Osteocyte (in vitro differentiated cells): Measurements from ENCODE around the gene GZF1. TPM values are rescaled to one million over a fixed set of nuclear protein-coding genes. Genes with fewer than 3 reads are reported as not detected.
A peak's percentile ranks its signal among the peaks of the same experiment; 100 is the strongest.

Experiments used
- DNase-seq: peaks from one replicate; pipeline ENCODE4 v3.0.0; 2021; ENCODE audit warnings: mixed read lengths; ENCODE audit not compliant: unreplicated experiment; ENCODE audit errors: extremely low spot score
- H3K27ac Mint-ChIP-seq: one replicate; pipeline ENCODE4 v1.8.0; 2021; ENCODE audit warnings: mild to moderate bottlenecking, mixed read lengths; ENCODE audit not compliant: unreplicated experiment
- H3K27me3 Mint-ChIP-seq: one replicate; pipeline ENCODE4 v1.8.0; 2021; ENCODE audit warnings: mixed read lengths; ENCODE audit not compliant: unreplicated experiment
- H3K36me3 Mint-ChIP-seq: one replicate; pipeline ENCODE4 v1.8.0; 2021; ENCODE audit warnings: mixed read lengths; ENCODE audit not compliant: unreplicated experiment
- H3K4me1 Mint-ChIP-seq: one replicate; pipeline ENCODE4 v1.8.0; 2021; ENCODE audit warnings: mixed read lengths; ENCODE audit not compliant: unreplicated experiment
- H3K4me3 Mint-ChIP-seq: one replicate; pipeline ENCODE4 v1.8.0; 2021; ENCODE audit warnings: mild to moderate bottlenecking, moderate library complexity, mixed read lengths; ENCODE audit not compliant: unreplicated experiment
- H3K9me3 Mint-ChIP-seq: one replicate; pipeline ENCODE4 v1.8.0; 2021; ENCODE audit warnings: mixed read lengths; ENCODE audit not compliant: unreplicated experiment
- total RNA-seq: library from RNA; stranded (reverse); gene quantifications from 2 replicates; pipeline ENCODE4 v1.2.1, GENCODE V29; 2021
- TF ChIP-seq, protein P1 (sequence below): fragments of 200-600 bp; sonication (generic); IDR thresholded peaks from 2 replicates; pipeline ENCODE4 v1.5.0; 2021; ENCODE audit warnings: antibody characterized with exemption, mild to moderate bottlenecking, moderate library complexity

GZF1 gene
- total RNA-seq, 1 donor from 2014 or later = 16.8 TPM

DNA sequence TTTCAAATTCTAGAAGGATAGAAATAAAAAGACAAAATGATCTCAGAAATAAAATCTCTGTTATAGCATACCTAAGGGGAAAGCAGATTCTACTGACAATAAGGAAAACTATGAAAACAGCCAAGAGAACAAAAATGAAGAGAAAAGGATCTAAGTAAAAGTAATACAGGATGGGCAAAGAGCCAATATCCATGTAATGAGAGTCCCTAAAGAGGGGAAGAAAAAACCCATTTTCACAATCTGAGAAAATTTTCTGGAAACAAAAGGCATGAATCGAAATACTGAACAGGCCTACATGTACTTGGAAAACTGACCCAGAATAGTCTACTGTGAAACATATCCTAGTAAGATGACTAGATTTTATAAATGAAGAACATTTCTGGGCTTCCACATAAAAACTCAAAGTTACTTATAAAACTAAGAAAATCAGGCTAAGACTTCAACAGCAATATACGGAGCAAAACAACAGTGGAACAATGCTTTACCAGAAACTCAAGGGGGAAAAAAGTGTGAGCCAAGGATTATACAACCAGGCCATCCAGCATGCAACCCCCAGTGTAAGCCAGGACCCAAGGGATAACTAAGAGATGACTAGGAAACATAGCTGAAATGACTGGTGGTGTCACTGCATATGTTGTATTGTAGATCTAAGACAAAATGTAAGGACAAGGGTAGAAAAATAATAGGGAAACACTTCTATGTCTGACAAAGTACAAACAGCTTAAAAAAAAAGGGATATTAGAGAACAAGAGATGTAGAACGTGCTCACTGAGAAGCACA, 49.1 kb downstream of the GZF1 start:
- DNase-seq = no peak
- TF ChIP-seq, protein P1, sequence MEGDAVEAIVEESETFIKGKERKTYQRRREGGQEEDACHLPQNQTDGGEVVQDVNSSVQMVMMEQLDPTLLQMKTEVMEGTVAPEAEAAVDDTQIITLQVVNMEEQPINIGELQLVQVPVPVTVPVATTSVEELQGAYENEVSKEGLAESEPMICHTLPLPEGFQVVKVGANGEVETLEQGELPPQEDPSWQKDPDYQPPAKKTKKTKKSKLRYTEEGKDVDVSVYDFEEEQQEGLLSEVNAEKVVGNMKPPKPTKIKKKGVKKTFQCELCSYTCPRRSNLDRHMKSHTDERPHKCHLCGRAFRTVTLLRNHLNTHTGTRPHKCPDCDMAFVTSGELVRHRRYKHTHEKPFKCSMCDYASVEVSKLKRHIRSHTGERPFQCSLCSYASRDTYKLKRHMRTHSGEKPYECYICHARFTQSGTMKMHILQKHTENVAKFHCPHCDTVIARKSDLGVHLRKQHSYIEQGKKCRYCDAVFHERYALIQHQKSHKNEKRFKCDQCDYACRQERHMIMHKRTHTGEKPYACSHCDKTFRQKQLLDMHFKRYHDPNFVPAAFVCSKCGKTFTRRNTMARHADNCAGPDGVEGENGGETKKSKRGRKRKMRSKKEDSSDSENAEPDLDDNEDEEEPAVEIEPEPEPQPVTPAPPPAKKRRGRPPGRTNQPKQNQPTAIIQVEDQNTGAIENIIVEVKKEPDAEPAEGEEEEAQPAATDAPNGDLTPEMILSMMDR = no peak
- no peak overlapping the region for H3K4me3 Mint-ChIP-seq
- H3K4me1 Mint-ChIP-seq = peaks cover 47% of the 10 kb centered on the region
- H3K27ac Mint-ChIP-seq = peak overlapping the region; percentile 20
- H3K36me3 Mint-ChIP-seq = no peaks in the 10 kb centered on the region
- H3K9me3 Mint-ChIP-seq = no peaks in the 10 kb centered on the region
- H3K27me3 Mint-ChIP-seq = no peaks in the 10 kb centered on the region

DNA sequence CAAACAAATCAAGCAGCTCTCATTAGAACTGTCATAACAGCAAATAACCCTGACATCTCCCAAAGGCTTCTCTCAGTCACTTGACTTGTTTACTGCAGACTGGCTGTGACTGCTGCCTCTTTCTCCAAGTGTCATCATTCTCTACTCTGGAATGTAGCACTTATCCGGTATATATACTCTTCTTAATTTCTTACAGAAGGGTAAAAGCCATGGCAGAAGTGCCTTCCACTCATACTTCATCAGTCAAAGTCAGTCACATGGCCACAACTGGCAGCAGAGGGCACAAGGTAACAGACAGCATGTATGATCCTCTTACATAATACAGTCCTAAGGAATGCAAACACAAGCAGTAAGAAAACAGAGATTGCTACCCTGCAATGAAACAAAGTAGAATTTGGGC, 50.0 kb downstream of the GZF1 start:
- TF ChIP-seq, protein P1 = no peak
- DNase-seq = no peak
- H3K4me1 Mint-ChIP-seq = peaks cover 41% of the 10 kb centered on the region
- peak overlapping the region; percentile 69 for H3K27ac Mint-ChIP-seq
- no peaks in the 10 kb centered on the region for H3K27me3 Mint-ChIP-seq
- no peaks in the 10 kb centered on the region for H3K9me3 Mint-ChIP-seq
- H3K36me3 Mint-ChIP-seq = no peaks in the 10 kb centered on the region
- no peak overlapping the region for H3K4me3 Mint-ChIP-seq

DNA sequence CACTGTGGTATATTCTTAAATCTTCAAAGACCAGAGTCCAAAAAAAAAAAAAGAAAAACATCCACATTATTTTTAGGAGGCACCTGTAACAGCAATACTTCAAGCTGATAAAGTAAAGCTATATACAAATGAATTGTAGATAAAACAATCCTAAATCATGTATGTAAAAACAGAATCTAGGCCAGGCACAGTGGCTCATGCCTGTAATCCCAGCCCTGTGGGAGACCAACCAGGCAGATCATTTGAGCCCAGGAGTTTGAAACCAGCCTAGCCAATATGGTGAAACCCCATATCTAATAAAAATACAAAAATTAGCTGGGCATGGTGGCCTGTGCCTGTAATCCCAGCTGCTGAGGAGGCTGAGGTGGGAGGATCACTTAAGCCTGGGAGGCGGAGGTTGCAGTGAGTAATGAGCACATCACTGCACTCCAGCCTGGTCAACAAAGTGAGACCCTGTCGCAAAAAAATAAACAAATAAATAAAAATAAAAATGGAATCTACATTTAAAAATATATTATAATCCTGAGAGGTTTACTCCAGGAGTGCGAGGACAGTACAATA, 52.0 kb downstream of the GZF1 start:
- Mint-ChIP-seq H3K9me3 (no peaks in the 10 kb centered on the region), H3K4me1 (peaks cover 35% of the 10 kb centered on the region), H3K27me3 (no peaks in the 10 kb centered on the region), H3K27ac (no peak overlapping the region), H3K36me3 (no peaks in the 10 kb centered on the region), H3K4me3 (no peak overlapping the region)
- no peak for DNase-seq
- TF ChIP-seq, protein P1 = no peak

DNA sequence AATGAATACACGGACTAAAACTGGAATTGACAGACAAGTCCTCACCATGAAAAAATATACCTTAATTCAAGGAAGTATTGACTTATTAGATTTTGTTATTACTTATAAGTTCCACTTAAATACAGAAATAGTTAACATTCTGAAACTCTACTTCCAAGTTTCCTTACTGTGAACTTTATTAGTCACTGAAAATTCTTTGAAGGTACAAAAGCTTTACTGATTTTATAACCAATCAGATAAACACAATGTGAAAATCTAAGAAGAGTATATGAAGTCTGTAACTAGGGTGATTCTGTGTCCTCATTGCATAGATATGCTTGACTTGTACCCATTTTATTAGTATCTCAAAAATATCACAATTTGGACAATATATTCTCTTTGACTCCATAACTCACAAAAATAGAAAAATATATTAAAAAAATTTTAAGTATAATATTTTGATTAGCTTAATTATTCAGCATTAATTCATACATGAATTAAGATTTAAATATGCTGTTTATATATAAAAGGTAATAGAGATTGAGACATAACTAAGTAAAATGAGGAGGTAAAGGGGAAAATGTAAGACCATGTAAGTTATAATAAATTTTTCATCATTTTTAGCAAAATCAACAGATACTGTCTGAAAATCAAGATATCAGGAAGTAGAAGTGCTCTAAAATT, 52.7 kb downstream of the GZF1 start:
- peaks cover 42% of the 10 kb centered on the region for H3K4me1 Mint-ChIP-seq
- no peaks in the 10 kb centered on the region for H3K36me3 Mint-ChIP-seq
- H3K9me3 Mint-ChIP-seq = no peaks in the 10 kb centered on the region

More for the DNA sequence above, 52.7 kb downstream of the GZF1 start:
- TF ChIP-seq, protein P1 = no peak
- Mint-ChIP-seq H3K4me3 (no peak overlapping the region), H3K27me3 (no peaks in the 10 kb centered on the region), H3K27ac (no peak overlapping the region)
- no peak for DNase-seq
